Body of pancreas (tissue), 4 donors: ENCODE results near the gene CCDC89. TPM values are rescaled to one million over a fixed set of nuclear protein-coding genes. Genes with fewer than 3 reads are reported as not detected.
A peak's percentile ranks its signal among the peaks of the same experiment; 100 is the strongest.

Source experiments
- ATAC-seq: fragments of 150-250 bp; one replicate; pipeline ENCODE4 v1.9.1; 2016
- DNase-seq, 4 donors: peaks; one replicate each; pipeline ENCODE4 v3.0.0-alpha.2; 2019
- H3K27ac ChIP-seq, 4 donors: fragments of 200-600 bp; sonication (generic); 1 replicate in 3 of 4; 2 replicates in 1 of 4; pipeline versions ENCODE4 v1.5.1 to v1.6.1; 2016 to 2019; ENCODE audit warnings: mild to moderate bottlenecking in 1 of 4, mixed read lengths in 1 of 4, moderate library complexity in 1 of 4
- H3K27me3 ChIP-seq, 2 donors: fragments of 200-600 bp; sonication (generic); one replicate each; pipeline ENCODE4 v1.6.0; 2016; ENCODE audit warnings: mild to moderate bottlenecking in 1 of 2
- H3K36me3 ChIP-seq, 2 donors: fragments of 200-600 bp; sonication (generic); replicated peaks in 1 of 2; 2 replicates each; pipeline ENCODE4 v1.5.1; 2016; ENCODE audit warnings: low read depth in 2 of 2; ENCODE audit not compliant: insufficient read depth in 1 of 2
- H3K4me1 ChIP-seq: fragments of 200-600 bp; sonication (generic); one replicate; pipeline ENCODE4 v1.6.0; 2016
- H3K4me3 ChIP-seq, 2 donors: fragments of 200-600 bp; sonication (generic); 1 replicate in 1 of 2; 2 replicates in 1 of 2; pipeline ENCODE4 v1.5.1; 2016 to 2019
- H3K9me3 ChIP-seq, 3 donors: fragments of 200-600 bp; sonication (generic); 1 replicate in 2 of 3; 2 replicates in 1 of 3; pipeline ENCODE4 v1.5.1; 2016
- CTCF ChIP-seq, 7 experiments: fragments of 450-650 bp in 4 of 7; fragments of 200-600 bp in 3 of 7; sonication (generic) in 3 of 7; IDR thresholded peaks; one replicate each; pipeline ENCODE4 v1.5.1; 2016 to 2019; ENCODE audit warnings: antibody characterized with exemption in 7 of 7
- POLR2A ChIP-seq, 3 donors: fragments of 450-650 bp; IDR thresholded peaks; one replicate each; pipeline ENCODE4 v1.6.1; 2016; ENCODE audit warnings: antibody characterized with exemption in 3 of 3, mild to moderate bottlenecking in 2 of 3
- WGBS, 2 donors: methylation state at CpG; one replicate each; pipeline ENCODE4 v1.1.5; 2017; 5-methylcytosine and 5-hydroxymethylcytosine counted together
- intact Hi-C: fragments of 100-400 bp; cut with DNase I; formaldehyde crosslinking; loops from one replicate; pipeline ENCODE4 v1.15.1; 2023
- total RNA-seq, 2 donors: library from RNA; depleted of rRNA; stranded (reverse); fragments of >200 nt; gene quantifications; one replicate each; pipeline ENCODE4 v1.1.0, GENCODE V29; 2016

The CCDC89 gene
- total RNA-seq, 2 donors from 2014 or later, result not detected

- no peaks in the 10 kb centered on the region for H3K36me3 ChIP-seq
- H3K27ac ChIP-seq, result peak within 1 kb of the TSS; percentile 58 to 91 (median 82)
- TF ChIP-seq POLR2A (IDR thresholded peaks at IDR 0.05) (peak; percentile 72 to 92 (median 91)), CTCF (IDR thresholded peaks at IDR 0.05) (peak in 1 of 7 experiments; percentile 9)
- ATAC-seq (peak; percentile 97), DNase-seq (peak; percentile 88 to 93 (median 91))
- no peaks in the 10 kb centered on the region for H3K9me3 ChIP-seq
- peak within 1 kb of the TSS; percentile 28 to 65 for H3K4me3 ChIP-seq
- intact Hi-C loops, result no loop called here
- no peaks in the 10 kb centered on the region for H3K27me3 ChIP-seq
- H3K4me1 ChIP-seq, result peaks cover 28% of the 10 kb centered on the region
- WGBS, 2 donors, result 0% methylated on average over 12 to 33 of the region's 33 CpGs
Measured at GRCh38 chr11:85647604-85648299, 38.2 kb downstream of the CCDC89 start, which contains the start of gene TMEM126A. Gene TMEM126A, plus strand, starts transcription at chr11:85647967. Its CDS starts 2,289 bp downstream, at chr11:85650256.

- H3K27ac ChIP-seq, result peak overlapping the region; percentile 58 to 91 (median 82)
- TF ChIP-seq POLR2A (IDR thresholded peaks at IDR 0.05) (no peak), CTCF (IDR thresholded peaks at IDR 0.05) (no peak)
- DNase-seq (no peak), ATAC-seq (no peak)
- WGBS, 2 donors, result 4 to 7% methylated on average over 2 of the region's 2 CpGs
- intact Hi-C loops, result no loop called here
- peaks cover 28% of the 10 kb centered on the region for H3K4me1 ChIP-seq
- no peaks in the 10 kb centered on the region for H3K36me3 ChIP-seq
- H3K27me3 ChIP-seq, result no peaks in the 10 kb centered on the region
- H3K9me3 ChIP-seq, result no peaks in the 10 kb centered on the region
- peak overlapping the region in 1 of 2 donors; percentile 65 for H3K4me3 ChIP-seq
Measured at GRCh38 chr11:85647078-85647477, 38.9 kb downstream of the CCDC89 start.

GRCh38 chr11:85643191-85643614 is 42.8 kb downstream of the CCDC89 start:
- no peaks in the 10 kb centered on the region for H3K27me3 ChIP-seq
- no peaks in the 10 kb centered on the region for H3K9me3 ChIP-seq
- peak; percentile 39 to 58 (median 48) for DNase-seq
- H3K4me1 ChIP-seq, result peaks cover 12% of the 10 kb centered on the region
- TF ChIP-seq POLR2A (IDR thresholded peaks at IDR 0.05) (no peak), CTCF (IDR thresholded peaks at IDR 0.05) (no peak)
- no peak overlapping the region for H3K27ac ChIP-seq
- no peaks in the 10 kb centered on the region for H3K36me3 ChIP-seq
- H3K4me3 ChIP-seq, result no peak overlapping the region
- 12 to 18% methylated on average over 2 of the region's 2 CpGs for WGBS, 2 donors
- intact Hi-C loops, result no loop called here
- ATAC-seq, result no peak

- ATAC-seq (no peak), DNase-seq (no peak)
- Histone ChIP-seq H3K9me3 (no peaks in the 10 kb centered on the region), H3K27ac (no peak overlapping the region), H3K27me3 (no peaks in the 10 kb centered on the region), H3K4me3 (no peak overlapping the region), H3K36me3 (peaks cover 0 to 11% of the 10 kb centered on the region in 2 donors), H3K4me1 (peaks cover 7% of the 10 kb centered on the region)
- intact Hi-C loops, result no loop called here
- no peak for TF ChIP-seq POLR2A (IDR thresholded peaks at IDR 0.05)
- TF ChIP-seq CTCF (IDR thresholded peaks at IDR 0.05), result no peak
- 49 to 53% methylated on average over 3 of the region's 3 CpGs for WGBS, 2 donors
Measured at GRCh38 chr11:85634747-85635146, 51.2 kb downstream of the CCDC89 start.

Other genes starting within 250 kb of the CCDC89 start
- gene DLG2, start 58.9 kb downstream of the CCDC89 start, total RNA-seq, result 10 to 100 TPM in 1 of 2 donors, 1 to 10 TPM in 1; 6.0 to 13.2 TPM
- gene TMEM126B, start 57.6 kb downstream of the CCDC89 start, total RNA-seq, result 10 to 100 TPM; 15.2 to 23.3 TPM
- gene TMEM126A, start 38.2 kb downstream of the CCDC89 start, total RNA-seq, result 10 to 100 TPM in 1 of 2 donors, 1 to 10 TPM in 1; 8.9 to 25.7 TPM
- 100 to 1,000 TPM in 1 of 2 donors, 10 to 100 TPM in 1; 65.9 to 151 TPM for gene CREBZF, start 21.1 kb downstream of the CCDC89 start, total RNA-seq
- 10 to 100 TPM; 28.3 to 55.3 TPM for gene SYTL2, start 124.9 kb upstream of the CCDC89 start, total RNA-seq
- not detected for gene CCDC83, start 169.2 kb upstream of the CCDC89 start, total RNA-seq